ENCODE data around the gene VSIG4.

The VSIG4 gene

GRCh38 chrX:66023385-66024091 lies 16.3 kb downstream of the VSIG4 start:
- DNase-seq: no peak

DNA sequence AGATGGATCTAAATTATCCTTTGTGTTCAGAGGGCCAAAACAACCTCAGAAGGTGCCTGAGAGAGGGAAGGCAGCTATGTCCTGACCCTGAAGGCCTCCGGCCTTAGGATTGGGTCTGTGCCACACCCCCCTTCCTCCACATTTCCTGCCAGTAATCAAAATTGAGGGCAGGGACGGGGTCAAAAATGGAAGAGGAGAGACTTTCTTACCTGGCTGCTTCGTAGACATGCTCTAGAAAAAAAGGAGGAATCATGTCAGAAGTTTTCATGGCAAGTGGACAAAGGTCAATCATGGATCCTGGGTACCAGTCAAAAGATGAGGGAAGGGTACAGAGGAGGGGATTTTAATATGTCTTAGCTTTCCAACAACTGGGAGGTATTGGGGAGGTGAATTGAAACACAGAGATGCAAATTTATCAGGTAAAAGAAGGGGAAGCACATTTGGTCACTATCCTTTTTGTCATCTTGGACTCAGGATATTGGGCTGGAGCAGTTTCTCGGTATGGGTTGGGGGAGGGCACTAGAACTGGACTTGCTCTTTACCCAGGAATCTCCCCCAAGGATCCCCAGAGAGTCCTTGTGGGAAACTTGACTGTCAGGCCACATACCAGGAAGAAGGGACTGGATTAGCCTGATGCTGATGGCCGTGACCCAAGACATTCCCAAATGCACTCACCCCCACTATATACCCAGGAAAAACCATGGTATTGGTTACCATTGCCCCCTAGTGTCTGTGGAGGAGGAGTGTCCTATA lies 17.1 kb downstream of the VSIG4 start:
- no peak for DNase-seq

- no peak for DNase-seq
Observed at GRCh38 chrX:66021765-66022631, 17.9 kb downstream of the VSIG4 start.

- DNase-seq: no peak
Observed at GRCh38 chrX:66021401-66021764, 18.5 kb downstream of the VSIG4 start.

- DNase-seq: no peak
Observed at GRCh38 chrX:66020631-66021334, 19.1 kb downstream of the VSIG4 start.

DNA sequence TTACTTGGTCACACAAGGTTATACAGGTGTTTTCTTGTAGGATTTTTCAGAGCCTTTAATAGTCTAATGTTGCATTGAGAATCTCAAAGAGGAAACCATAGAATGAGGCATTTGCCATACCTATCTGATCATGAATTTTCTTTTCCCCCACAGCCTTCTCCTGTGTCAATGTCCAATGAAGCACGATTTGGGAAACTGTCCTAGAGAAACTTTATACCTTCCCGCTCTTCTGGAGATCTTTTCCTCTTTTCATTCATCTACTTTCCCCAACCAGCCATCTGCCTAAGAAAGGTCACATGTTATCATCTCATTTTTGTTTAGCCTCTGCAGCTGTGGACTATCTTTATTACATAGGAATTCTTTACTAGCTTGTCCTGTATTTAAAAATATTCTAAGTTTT lies 19.9 kb downstream of the VSIG4 start:
- DNase-seq: no peak

- no peak for DNase-seq
Observed at GRCh38 chrX:66019310-66019652, 20.6 kb downstream of the VSIG4 start.

DNA sequence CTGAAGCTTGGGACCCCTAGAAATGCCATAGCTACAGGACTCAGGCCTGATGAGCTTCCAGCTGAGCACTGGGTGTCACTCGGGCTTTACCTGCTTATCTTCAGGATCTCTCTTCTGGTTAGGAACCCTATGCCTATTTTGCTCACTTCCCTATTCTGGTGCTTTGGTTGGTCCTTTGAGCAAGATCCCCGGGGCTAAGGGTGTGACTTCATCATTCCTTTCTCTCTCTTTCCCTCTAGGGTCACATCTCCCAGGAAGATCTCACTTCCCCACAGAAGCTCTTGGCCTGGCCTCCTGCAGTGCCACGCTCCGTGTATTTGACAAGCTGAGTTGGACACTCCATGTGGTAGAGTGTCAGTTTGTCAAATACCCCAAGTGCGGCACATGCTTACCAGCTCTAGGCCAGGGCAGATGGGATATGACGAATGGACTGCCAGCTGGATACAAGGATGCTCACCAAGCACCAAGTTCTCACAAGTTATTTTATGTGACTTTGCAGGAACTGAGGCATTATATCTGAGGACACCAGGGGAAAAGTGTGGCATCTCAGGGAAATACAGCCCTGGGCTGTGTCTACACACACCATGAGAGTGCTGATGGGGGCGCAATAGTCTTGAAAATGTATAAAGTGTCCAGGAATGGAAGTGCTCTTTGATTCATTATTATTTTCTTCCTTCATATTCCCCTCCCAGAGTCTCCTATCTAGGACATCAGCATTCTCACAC lies 21.1 kb downstream of the VSIG4 start:
- no peak for DNase-seq

- DNase-seq: no peak
Observed at GRCh38 chrX:66017659-66018170, 22.2 kb downstream of the VSIG4 start.

- DNase-seq: no peak
Observed at GRCh38 chrX:66016905-66017658, 22.8 kb downstream of the VSIG4 start.

DNA sequence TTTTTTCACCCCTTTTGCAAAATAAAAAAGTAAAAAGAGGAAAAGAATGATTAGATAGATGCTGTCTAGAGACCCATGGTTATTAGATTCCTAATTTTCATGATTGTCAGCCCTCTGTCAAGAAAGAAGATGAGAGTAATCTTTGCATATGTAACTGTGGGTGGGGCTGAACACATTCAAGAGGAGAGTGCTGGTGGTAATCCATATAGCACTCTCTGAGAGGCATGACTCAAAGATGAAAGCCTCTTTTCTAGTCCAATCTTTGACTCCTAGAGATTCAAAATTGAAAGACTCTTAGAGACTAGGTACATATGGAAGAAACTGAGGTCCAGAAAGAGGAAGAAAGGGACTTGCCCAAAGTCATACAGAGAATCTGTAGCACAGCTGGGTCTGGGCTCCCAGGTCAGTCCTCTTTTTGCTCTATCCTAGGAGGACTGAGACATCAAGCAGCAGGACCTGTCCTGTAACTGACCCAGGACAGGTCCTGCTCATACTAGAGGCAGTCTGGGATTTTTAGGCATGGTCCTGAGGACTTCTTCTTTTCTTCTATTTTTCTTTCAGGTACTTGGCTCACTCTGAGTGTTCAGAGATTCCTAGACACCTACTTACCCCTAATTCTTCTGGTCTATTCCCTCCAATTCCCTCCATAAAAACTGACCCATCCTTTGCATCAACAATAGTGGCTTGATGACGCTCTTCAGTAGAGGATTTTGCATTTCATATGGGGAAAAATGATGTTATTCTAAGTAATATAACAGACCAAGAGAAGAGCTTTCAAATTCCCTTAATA lies 23.8 kb downstream of the VSIG4 start:
- DNase-seq: no peak

- DNase-seq: no peak
Observed at GRCh38 chrX:66015152-66015831, 24.6 kb downstream of the VSIG4 start.

DNA sequence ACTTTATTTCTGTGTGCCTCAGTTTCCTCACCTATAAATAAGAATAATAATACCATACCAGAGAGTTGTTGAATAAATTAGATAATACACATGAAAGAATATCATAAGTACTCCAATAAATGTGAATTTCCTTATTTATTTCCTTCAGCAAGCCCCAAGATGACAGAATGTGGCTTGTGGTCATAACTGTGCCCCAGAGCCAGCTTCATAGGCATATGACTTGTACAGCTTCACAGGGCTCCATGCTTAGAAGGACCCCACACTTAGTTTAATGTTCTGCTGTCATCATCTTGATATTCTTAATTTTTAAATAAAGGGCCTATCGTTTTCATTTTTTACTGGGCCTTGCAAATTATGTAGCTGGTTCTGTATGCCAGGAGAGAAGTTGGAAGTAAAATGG lies 25.3 kb downstream of the VSIG4 start:
- DNase-seq: no peak

GRCh38 chrX:66014084-66014483 lies 25.8 kb downstream of the VSIG4 start:
- DNase-seq: no peak

DNA sequence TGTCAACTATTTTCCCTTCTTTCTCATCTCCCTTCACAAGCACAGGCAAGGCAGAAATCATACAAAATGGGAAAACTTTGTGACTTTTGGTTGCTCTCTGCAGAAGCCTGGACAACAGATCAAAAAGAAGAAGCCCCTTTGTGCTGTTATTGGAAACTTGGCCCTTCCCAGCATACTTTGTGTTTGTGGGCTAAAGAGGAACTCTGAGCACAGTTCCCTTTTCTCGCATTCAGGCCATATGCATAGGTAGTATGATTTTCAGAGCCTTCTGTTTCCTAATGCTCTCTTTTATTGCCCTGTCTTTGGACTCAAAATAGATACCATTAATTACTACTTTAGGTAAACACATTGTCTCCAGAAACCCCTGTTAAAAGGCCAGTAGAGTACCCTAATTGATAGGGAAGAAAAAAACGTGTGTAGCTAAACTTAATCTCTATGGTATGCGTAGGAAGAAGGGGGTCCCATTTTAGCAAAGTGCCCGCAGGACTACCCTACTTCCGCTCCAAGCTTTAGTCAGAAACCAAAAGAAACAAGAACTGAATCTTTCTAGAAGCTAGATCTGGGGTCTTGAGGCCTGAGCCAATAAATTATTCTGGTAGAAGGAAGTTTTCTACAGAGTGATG lies 26.6 kb downstream of the VSIG4 start:
- no peak for DNase-seq

DNA sequence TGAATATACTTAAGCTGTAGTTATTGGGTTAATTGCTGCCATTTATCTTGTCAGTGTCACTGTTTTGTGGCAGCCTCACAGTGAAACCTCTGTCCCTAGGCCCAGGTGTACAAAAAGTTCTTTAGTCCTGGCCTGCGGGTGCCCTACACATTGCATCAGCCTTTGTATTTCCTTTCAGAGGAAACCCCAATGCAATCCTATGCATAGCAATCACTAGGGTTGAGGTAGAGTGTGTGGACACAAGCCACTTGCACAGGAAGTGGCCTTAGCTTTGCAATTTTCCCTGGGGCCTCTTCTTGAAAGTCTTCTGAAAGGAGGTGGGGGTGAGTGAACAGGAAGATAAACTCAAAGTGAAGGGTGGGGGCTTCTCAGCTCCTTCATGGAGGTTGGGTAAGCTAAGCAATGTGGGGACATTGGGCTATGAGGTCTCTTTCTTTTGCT lies 27.8 kb downstream of the VSIG4 start:
- DNase-seq: no peak

DNA sequence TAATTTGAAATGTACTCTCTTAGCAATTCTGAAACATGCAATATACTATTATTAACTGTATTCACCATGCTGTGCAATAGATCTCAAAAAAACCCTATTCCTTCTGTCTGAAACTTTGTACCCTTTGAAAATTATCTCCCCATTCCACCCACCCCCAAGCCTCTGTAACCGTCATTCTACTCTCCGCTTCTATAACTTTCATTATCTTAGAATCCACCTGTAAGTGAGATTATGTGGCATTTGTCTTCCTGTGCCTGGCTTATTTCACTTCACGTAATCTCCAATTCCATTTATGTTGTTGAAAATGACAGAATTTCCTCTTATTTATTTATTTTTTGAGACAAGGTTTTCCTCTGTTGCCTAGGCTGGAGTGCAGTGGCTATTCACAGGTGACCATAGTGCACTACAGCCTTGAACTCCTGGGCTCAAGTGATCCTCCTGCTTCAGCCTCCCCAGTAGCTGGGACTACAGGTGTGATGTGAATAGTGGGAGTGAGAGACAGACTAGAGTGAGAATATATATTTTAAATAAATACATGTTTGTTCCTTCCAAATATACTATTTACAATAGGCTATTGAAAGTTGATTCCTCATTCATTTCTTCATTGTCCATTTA lies 30.5 kb downstream of the VSIG4 start:
- no peak for DNase-seq

- DNase-seq: no peak
Observed at GRCh38 chrX:66008328-66008970, 31.4 kb downstream of the VSIG4 start.
